ENCODE measurements around the gene EIPR1. TPM values are rescaled to one million over a fixed set of nuclear protein-coding genes. Genes with fewer than 3 reads are reported as not detected.

EIPR1 gene
- total and polyA plus RNA-seq, 2 of the 13 experiments (the other 11 are each of a cell fraction or from before 2014, with no cell fraction given): 70.0 to 96.3 TPM

DNA sequence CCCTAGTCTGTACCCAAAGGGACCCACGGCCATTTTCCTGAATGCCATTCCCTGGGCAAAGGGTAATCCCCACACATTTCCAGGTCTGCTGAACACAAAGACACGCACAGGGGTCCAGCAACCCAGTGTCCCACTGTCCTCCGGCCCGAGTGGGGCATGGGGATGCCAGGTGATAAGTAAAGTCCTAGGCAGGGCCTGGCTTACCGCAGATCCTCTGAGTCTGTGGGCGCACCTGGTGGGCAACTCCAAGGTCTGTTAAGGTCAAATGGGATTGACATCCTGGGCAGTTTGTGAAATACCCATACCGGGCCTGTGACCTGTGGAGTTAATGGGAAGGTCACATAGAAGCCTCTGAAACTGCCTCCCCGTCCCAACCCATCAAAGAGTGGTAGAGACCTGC, 116.1 kb downstream of the EIPR1 start (continued):
- TF ChIP-seq EP300 (IDR thresholded peaks at IDR 0.05; ENCODE audit: low read depth in 2 of 2, low read length in 2 of 2) (no peak), EP300 (CRISPR knock-in tag; IDR thresholded peaks at IDR 0.05; ENCODE audit: borderline replicate concordance) (no peak), ZSCAN25 (CRISPR knock-in tag; IDR thresholded peaks at IDR 0.05) (no peak), ONECUT2 (CRISPR knock-in tag; IDR thresholded peaks at IDR 0.05) (no peak)

DNA sequence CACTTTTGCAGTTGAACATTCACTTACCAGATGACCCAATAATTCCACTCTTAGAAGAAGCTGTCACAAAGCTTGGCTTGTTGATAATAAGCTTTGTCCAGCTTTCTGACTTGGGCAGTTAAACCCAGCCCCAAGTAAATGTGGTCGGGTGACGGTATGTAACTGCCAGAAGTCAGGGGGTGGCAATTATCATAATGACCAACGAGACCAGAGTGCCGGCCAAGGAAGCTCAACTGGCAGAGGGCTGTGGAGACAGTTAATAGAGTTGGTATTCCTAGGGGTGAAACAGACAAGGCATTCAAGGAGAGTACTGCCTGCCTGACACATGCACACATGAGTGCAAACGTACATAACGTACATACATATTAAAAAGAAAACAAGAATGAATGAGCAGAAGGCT, 116.7 kb downstream of the EIPR1 start:
- WGBS (ENCODE audit: low lambda C conversion rate): 97% methylated on average over 6 of the region's 6 CpGs
- Histone ChIP-seq H3K4me1 (ENCODE audit: insufficient read depth, low read length) (no peaks in the 10 kb centered on the region), H3K4me3 (replicated peaks in 1 of 3; ENCODE audit: insufficient read depth in 1 of 3, low read depth in 2 of 3, low read length in 3 of 3) (no peak overlapping the region), H3K4me2 (ENCODE audit: low read depth, low read length) (no peak overlapping the region), H3K9me3 (ENCODE audit: low read length) (no peaks in the 10 kb centered on the region), H3K27me3 (ENCODE audit: control insufficient read depth in 1 of 2, insufficient read depth in 2 of 2, low read length in 2 of 2) (no peaks in the 10 kb centered on the region), H3K79me2 (ENCODE audit: insufficient read depth, low read length) (peaks cover 3% of the 10 kb centered on the region), H4K20me1 (ENCODE audit: insufficient read depth, low read length) (peaks cover 4% of the 10 kb centered on the region; the same call in 1 of the 2 replicates), H2AFZ (ENCODE audit: low read length) (no peak overlapping the region), H3K9ac (ENCODE audit: insufficient read depth, low read depth, low read length) (no peak overlapping the region), H3K27ac (ENCODE audit: extremely low read length, insufficient read depth, low read length) (no peak overlapping the region), H3K36me3 (replicated peaks in 1 of 2; ENCODE audit: control insufficient read depth in 1 of 2, insufficient read depth in 2 of 2, low read length in 2 of 2) (peaks cover 14 to 33% of the 10 kb centered on the region in 2 experiments; a peak in 4 of 5 replicates)
- ATAC-seq (no peak), FAIRE-seq (no peak), DNase-seq (ENCODE audit: low spot score) (no peak)
- intact Hi-C loops (cut with micrococcal nuclease; ENCODE audit: unreplicated experiment) (no loop called here), in situ Hi-C loops (cut with HindIII; ENCODE audit: extremely low pct_ligation_motif_present, low pct_unique_long_range_greater_than_20kb) (no loop called here)
- ChIA-PET POLR2A (no interaction called here), CTCF (ENCODE audit: low intra/inter-chr PET ratio, low total read pairs) (no interaction called here)
- no TSS peak for BruUV-seq (replicated peaks)
- no peak for TF ChIP-seq ZNF704 (CRISPR knock-in tag; IDR thresholded peaks at IDR 0.05; ENCODE audit: borderline replicate concordance)
- no peak for TF ChIP-seq NRL (CRISPR knock-in tag; IDR thresholded peaks at IDR 0.05; ENCODE audit: borderline replicate concordance)
- TF ChIP-seq CHD4 (IDR thresholded peaks at IDR 0.05; ENCODE audit: borderline replicate concordance, low read length): no peak

All from HepG2 (cell line).